Ramos (cell line): ENCODE measurements around the gene NPHP1.
"Not testable (repeated sequence)": the region's sequence is repeated elsewhere in the genome, so short reads cannot be mapped to it uniquely, and the experiment has no call there.

ENCODE experiments used
- in situ Hi-C: fragments of 300-500 bp; cut with MboI; formaldehyde crosslinking; loops from one replicate; pipeline ENCODE4 v1.14.3; 2022; ENCODE audit warnings: low sequenced_read_pairs; ENCODE audit not compliant: unreplicated experiment

Gene NPHP1

GRCh38 chr2:110140401-110140800 lies 64.4 kb downstream of the NPHP1 start:
- in situ Hi-C loops, result no loop called here

DNA sequence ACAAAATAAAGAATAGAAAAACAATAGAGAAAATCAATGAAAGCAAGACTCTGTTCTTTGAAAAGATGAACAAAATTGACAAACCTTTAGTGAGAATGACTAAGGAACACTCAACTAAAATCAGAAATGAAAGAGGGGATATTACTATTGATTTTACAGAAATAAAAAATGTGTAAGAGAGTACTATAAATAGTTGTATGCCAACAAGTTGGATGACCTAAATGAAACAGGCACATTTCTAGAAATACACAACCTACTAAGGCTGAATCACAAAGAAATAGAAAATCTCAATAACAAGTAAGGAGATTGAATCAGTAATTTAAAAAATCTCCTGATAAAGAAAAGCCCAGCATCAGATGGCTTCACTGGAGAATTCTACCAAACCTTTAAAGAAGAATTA lies 70.8 kb downstream of the NPHP1 start:
- in situ Hi-C loops, result no loop called here

- in situ Hi-C loops, result no loop called here
Measured at GRCh38 chr2:110131166-110131565, 73.6 kb downstream of the NPHP1 start.

DNA sequence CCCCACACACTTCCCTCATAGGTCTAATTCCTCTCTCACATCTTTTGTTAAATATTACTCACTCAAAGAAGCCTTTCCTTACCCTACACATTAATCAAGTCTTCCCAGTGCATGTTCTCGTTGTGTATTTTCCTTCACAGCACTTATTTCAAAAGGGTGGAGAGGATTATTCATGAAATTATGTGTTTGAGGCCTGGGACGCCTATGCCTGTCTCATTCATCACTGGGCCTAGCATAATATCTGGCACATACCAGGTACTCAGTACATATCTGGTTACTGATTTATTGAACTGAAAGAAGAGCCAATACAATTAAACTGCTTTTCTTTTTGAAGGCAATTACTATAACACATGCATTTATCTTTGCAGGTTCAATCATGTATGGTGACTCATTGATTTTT lies 74.1 kb downstream of the NPHP1 start:
- in situ Hi-C loops, result no loop called here

DNA sequence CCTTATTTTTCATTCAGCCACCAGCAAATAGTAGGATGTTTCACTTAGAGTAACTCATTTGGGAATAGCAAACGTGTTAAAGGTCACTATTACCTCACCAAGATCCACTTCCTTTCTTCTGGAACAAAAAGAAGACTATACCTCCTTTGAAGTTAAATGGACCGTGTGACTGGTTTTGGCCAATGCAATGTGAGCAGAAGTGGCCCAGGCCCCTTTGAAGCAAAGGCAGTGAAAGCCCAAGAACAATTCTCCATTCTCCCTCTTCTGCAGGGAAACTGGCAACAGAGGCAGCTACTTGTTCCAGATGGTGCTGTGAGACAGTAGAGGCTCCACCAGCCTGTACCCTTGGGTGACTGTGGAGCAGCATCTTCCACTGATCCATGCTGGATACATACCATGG lies 77.9 kb downstream of the NPHP1 start:
- in situ Hi-C loops, result no loop called here

- in situ Hi-C loops, result no loop called here
Measured at GRCh38 chr2:110126086-110126773, 78.6 kb downstream of the NPHP1 start.

DNA sequence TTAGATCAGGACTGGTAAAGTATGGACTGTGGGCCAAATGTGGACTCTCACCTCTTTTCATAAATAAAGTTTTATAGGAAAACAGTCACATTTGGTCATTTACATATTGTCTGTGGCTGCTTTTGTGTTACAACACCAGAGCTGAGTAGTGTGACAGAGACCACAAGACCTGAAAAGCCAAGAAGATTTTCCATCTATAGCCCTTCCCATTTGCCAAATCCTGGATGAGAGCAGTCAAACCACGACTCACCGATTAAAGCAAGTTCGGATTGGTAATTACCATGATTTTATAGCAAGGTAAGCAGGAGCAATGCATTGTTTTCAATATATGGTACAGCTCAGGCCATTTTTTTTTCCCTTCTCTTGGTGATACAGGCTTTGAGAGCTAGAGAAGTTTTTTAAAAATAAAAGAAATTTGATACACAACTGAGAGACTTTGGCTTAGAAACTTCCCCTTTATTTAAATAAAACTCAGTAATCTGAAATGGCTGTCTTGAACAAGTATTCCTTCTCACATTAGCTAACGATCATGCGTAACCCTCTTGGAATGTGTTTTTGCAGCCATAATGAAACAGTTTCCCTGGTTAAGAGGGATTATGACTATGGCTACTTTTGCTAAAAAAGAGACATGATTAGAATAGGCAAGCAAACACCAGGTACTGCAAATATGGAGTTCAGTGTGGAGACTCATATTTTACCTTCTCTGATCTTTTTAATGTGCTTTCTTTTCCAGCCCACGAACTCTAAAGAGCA lies 79.7 kb downstream of the NPHP1 start:
- in situ Hi-C loops, result no loop called here

GRCh38 chr2:110124038-110124825 lies 80.6 kb downstream of the NPHP1 start:
- in situ Hi-C loops, result no loop called here

DNA sequence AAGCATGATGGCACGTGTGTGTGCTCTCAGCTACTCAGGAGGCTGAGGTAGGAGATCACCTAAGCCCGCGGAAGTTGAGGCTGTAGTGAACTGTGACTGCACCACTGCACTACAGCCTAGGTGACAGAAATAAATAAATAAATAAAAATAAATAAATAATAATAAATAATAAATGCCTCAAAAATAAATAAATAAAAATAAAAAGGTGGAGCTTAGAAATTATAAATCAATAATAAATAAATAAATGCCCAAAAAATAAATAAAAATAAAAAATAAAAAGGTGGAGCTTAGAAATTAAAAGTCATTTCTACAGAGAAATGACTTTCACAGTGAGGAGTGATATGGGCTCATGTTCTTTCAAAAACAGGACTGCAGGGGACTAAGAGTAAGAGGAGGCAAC lies 83.2 kb downstream of the NPHP1 start:
- in situ Hi-C loops, result no loop called here

DNA sequence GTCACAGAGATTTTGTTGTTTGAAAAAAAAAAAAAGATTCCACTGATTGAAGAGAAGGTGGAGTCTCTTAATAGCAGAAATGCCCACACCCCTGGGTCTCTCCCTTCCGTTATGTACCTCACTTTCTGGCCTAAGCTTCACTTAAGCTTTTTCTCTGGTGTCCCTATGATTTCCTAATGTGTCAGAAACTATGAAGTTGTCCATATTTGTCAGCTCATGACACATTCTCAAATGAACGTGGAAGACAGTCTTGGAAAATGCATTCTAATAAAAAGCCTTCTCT lies 83.8 kb downstream of the NPHP1 start:
- in situ Hi-C loops, result no loop called here

GRCh38 chr2:110120171-110121051 lies 84.4 kb downstream of the NPHP1 start:
- in situ Hi-C loops, result no loop called here

- in situ Hi-C loops, result no loop called here
Measured at GRCh38 chr2:110116033-110116710, 88.6 kb downstream of the NPHP1 start.

GRCh38 chr2:110115291-110116032 lies 89.4 kb downstream of the NPHP1 start, which contains the start of gene MALL:
Gene MALL, minus strand, starts transcription at chr2:110115822. Its CDS starts 30 bp downstream, at chr2:110115792.
- in situ Hi-C loops, result no loop called here

DNA sequence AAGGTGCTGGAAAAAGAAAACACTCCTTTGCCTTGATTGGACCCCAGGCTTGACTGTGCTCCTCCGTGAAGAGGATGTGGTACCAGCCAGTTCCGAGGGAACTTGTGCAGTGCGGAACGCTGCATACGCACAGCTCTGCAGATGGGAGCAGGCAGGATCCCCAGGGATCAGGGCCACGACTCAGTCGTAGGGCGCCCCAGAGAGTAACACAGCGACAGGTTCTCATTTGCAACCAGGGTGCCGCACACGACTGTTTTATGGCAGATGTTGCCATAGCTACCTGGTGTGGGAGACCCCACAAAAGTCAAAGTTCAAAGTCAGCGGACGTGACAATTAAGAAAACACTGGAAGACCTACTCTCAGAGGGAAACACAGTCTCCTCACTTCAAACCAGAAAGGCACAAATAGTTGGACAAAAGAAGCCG lies 90.0 kb downstream of the NPHP1 start:
- in situ Hi-C loops, result no loop called here

DNA sequence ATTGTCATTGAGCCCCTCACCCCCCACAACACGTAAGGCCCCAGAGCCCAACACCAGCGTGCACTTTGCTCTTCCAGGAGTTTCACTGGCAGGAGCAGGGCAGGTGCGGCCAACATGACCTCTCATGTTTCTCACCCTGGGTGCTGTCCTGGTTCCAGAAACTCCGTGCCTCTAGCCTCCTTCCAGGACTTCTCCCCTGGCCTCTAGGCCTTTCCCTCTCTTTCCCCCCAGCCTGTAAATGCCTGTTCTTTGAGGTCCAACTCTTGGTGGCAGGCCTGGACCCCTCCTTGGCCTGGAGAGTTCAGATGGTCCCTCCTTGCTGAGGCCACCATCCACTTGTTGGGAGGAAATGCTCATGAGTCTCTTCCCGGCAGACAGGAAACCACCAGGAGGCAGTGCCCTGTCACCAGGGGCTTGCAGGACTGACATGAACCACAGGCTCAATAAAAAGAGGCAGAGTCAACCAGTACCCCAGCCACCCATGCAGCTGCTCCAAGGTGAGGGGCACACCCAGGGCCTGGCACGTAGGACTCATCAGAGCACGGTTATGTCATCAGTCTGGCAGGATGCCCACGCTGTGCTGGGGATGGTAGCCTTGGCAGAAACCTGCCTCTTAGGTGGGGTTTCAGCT lies 90.7 kb downstream of the NPHP1 start:
- in situ Hi-C loops, result no loop called here

GRCh38 chr2:110108291-110108690 lies 96.5 kb downstream of the NPHP1 start:
- in situ Hi-C loops, result not testable (repeated sequence)

- in situ Hi-C loops, result no loop called here
Measured at GRCh38 chr2:110107092-110108079, 97.4 kb downstream of the NPHP1 start.
